KMS-11 (cell line): ENCODE measurements around the gene AGAP1.

Experiments used
- H2AFZ ChIP-seq: fragments of 200-600 bp; sonication (generic); 2 replicates; pipeline ENCODE4 v1.6.1; 2016; ENCODE audit warnings: antibody characterized with exemption, mixed run types, low read depth
- H3K27ac ChIP-seq: fragments of 200-600 bp; sonication (generic); 2 replicates; pipeline ENCODE4 v1.6.1; 2016; ENCODE audit warnings: mild to moderate bottlenecking, mixed run types
- H3K27me3 ChIP-seq: fragments of 200-600 bp; sonication (generic); 2 replicates; pipeline ENCODE4 v1.6.1; 2017; ENCODE audit warnings: mild to moderate bottlenecking, low read depth, mixed run types, moderate library complexity; ENCODE audit not compliant: insufficient read depth
- H3K36me3 ChIP-seq: fragments of 200-600 bp; sonication (generic); 2 replicates; pipeline ENCODE4 v1.6.1; 2017; ENCODE audit warnings: mild to moderate bottlenecking, mixed run types; ENCODE audit not compliant: insufficient read depth
- H3K4me1 ChIP-seq: fragments of 200-600 bp; sonication (generic); 2 replicates; pipeline ENCODE4 v1.6.1; 2016; ENCODE audit warnings: mild to moderate bottlenecking, low read depth, mixed run types; ENCODE audit not compliant: poor library complexity, severe bottlenecking
- H3K4me2 ChIP-seq: fragments of 200-600 bp; sonication (generic); 2 replicates; pipeline ENCODE4 v1.7.0; 2016; ENCODE audit warnings: mild to moderate bottlenecking, mixed run types
- H3K4me3 ChIP-seq: fragments of 200-600 bp; sonication (generic); IDR thresholded peaks from 2 replicates; pipeline ENCODE4 v1.6.1; 2017; ENCODE audit warnings: low read depth, low read length, mixed read lengths; ENCODE audit not compliant: insufficient read depth
- H3K79me2 ChIP-seq: fragments of 200-600 bp; sonication (generic); 2 replicates; pipeline ENCODE4 v1.6.1; 2016; ENCODE audit warnings: low read depth, mixed run types; ENCODE audit not compliant: insufficient read depth
- H3K9ac ChIP-seq: fragments of 200-600 bp; sonication (generic); 2 replicates; pipeline ENCODE4 v1.6.1; 2016; ENCODE audit warnings: mild to moderate bottlenecking, mixed run types
- H4K20me1 ChIP-seq: fragments of 200-600 bp; sonication (generic); 2 replicates; pipeline ENCODE4 v1.6.1; 2016; ENCODE audit warnings: mild to moderate bottlenecking, mixed run types; ENCODE audit not compliant: insufficient read depth
- CTCF ChIP-seq: fragments of 200-600 bp; sonication (generic); conservative IDR thresholded peaks from 2 replicates; pipeline ENCODE4 v1.6.1; 2017; ENCODE audit warnings: low read depth, mild to moderate bottlenecking, antibody characterized with exemption, low read length, moderate library complexity, mixed read lengths

Gene AGAP1

GRCh38 chr2:235911125-235911524 lies 417.3 kb downstream of the AGAP1 start:
- H3K36me3 ChIP-seq, result no peaks in the 10 kb centered on the region
- no peak overlapping the region for H2AFZ ChIP-seq
- TF ChIP-seq CTCF, result no peak
- no peak overlapping the region for H3K4me2 ChIP-seq
- H3K27ac ChIP-seq, result no peak overlapping the region
- no peak overlapping the region for H3K4me3 ChIP-seq
- H3K79me2 ChIP-seq, result no peaks in the 10 kb centered on the region
- H4K20me1 ChIP-seq, result no peaks in the 10 kb centered on the region
- H3K9ac ChIP-seq, result no peak overlapping the region
- H3K27me3 ChIP-seq, result no peaks in the 10 kb centered on the region
- H3K4me1 ChIP-seq, result no peaks in the 10 kb centered on the region

DNA sequence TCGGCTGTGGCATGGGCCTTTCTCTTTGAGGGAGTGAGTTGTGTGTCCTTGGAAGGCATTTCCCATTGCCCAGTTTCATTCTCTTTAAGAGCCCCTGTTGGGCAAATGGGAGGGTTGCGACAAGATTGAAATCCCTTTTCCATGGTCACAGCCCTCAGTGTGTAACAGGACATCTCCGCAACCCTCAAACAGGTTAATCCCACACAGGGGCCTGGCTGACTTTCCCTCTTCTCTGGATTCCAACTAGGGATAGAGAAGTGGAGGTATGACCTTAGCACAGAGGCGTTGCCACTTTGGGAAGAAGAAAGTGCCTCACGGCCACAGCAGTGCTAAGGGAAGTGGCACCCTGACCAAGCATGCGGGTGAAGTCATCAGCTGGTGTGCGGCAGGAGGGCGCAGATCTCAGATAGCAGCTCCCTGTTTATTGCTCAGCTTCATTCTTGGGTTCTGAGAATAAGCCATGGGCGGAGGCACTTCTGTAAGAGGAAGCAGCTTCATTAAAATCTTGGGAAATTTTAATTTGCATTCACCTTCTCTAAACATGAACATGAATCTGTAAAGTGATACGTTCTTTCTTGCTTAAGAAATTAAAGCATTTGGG lies 417.9 kb downstream of the AGAP1 start:
- Histone ChIP-seq H3K36me3 (no peaks in the 10 kb centered on the region), H3K27me3 (no peaks in the 10 kb centered on the region), H4K20me1 (no peaks in the 10 kb centered on the region), H3K79me2 (no peaks in the 10 kb centered on the region), H2AFZ (no peak overlapping the region), H3K4me3 (no peak overlapping the region), H3K4me2 (no peak overlapping the region), H3K27ac (no peak overlapping the region), H3K4me1 (no peaks in the 10 kb centered on the region), H3K9ac (no peak overlapping the region)
- TF ChIP-seq CTCF, result no peak

DNA sequence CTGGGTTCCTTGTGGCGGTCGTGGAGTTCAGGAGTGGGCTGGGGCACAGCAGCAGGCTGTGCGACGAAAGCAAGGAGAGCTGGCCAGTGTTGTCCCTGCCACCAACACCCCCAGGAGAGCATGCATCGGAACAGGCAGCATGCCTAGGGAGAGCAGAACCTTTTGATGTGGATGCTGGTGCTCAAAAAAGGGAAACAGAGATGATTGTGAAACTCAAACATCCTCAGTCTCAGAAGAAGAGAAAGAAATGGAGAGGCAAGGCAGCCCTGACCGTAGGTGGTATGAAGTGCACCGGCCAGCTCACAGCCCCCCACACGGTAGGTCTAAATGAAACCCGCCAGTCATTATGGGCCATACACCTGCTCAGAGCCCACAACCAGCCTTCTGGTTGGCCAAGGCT lies 420.9 kb downstream of the AGAP1 start:
- H3K4me2 ChIP-seq, result no peak overlapping the region

DNA sequence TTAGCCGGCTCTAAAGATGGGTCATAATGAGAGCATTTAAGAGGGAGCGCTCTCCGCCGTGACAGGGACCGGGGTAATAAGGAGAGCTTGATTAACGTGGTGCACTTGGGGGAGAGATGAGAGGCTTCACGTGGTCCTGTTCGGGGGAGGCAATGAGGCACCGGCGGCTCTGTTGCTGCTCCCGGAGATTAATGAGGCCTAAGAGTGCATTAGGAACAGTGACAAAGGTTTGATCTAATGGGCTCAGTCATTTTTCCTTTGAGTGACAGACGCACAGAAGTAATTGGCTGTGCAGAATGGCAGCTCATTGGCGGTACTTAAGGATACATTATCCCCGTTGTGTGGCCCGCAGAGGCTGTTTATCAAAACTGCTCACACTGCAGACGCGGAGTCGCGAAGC lies 423.7 kb downstream of the AGAP1 start:
- TF ChIP-seq CTCF, result no peak
- Histone ChIP-seq H3K4me1 (no peaks in the 10 kb centered on the region), H3K27me3 (no peaks in the 10 kb centered on the region), H3K4me3 (no peak overlapping the region), H3K27ac (no peak overlapping the region), H3K9ac (no peak overlapping the region), H3K36me3 (no peaks in the 10 kb centered on the region), H3K4me2 (no peak overlapping the region), H4K20me1 (no peaks in the 10 kb centered on the region), H2AFZ (no peak overlapping the region), H3K79me2 (no peaks in the 10 kb centered on the region)

More for the DNA sequence above, 420.9 kb downstream of the AGAP1 start:
- H3K27ac ChIP-seq, result no peak overlapping the region
- H2AFZ ChIP-seq, result no peak overlapping the region
- no peaks in the 10 kb centered on the region for H3K4me1 ChIP-seq
- no peak overlapping the region for H3K4me3 ChIP-seq
- no peaks in the 10 kb centered on the region for H3K27me3 ChIP-seq
- H4K20me1 ChIP-seq, result no peaks in the 10 kb centered on the region
- no peaks in the 10 kb centered on the region for H3K79me2 ChIP-seq
- no peak overlapping the region for H3K9ac ChIP-seq
- no peak for TF ChIP-seq CTCF
- H3K36me3 ChIP-seq, result no peaks in the 10 kb centered on the region
